Measurements from ENCODE around the gene ABAT.

Gene ABAT

GRCh38 chr16:8713635-8714172 is 39.3 kb downstream of the ABAT start:
- no peak for TF ChIP-seq CTCF (IDR thresholded peaks at IDR 0.05; ENCODE audit: low read length)
- no peaks in the 10 kb centered on the region for H3K4me1 ChIP-seq (ENCODE audit: low read length)
- H3K36me3 ChIP-seq (replicated peaks; ENCODE audit: insufficient read depth, low read length) = no peaks in the 10 kb centered on the region
- no peak overlapping the region for H3K27ac ChIP-seq (ENCODE audit: low read length)
- no peaks in the 10 kb centered on the region for H3F3A ChIP-seq (ENCODE audit: insufficient read depth, low read length)
- no peak overlapping the region for H2AFZ ChIP-seq (ENCODE audit: low read length)
- H3K9ac ChIP-seq (ENCODE audit: low read length) = no peak overlapping the region
- no peaks in the 10 kb centered on the region for H4K20me1 ChIP-seq (ENCODE audit: insufficient read depth, low read length)
- no peaks in the 10 kb centered on the region for H3K9me2 ChIP-seq (replicated peaks; ENCODE audit: insufficient read depth, low read length)
- no peak overlapping the region for H3K4me2 ChIP-seq (ENCODE audit: low read depth, low read length)
- no peak overlapping the region for H3K4me3 ChIP-seq (ENCODE audit: low read length)
- H3K9me3 ChIP-seq (replicated peaks; ENCODE audit: insufficient read depth, low read length) = no peaks in the 10 kb centered on the region
- H3K79me2 ChIP-seq (ENCODE audit: low read length) = no peaks in the 10 kb centered on the region
- no peak for DNase-seq
- H3K27me3 ChIP-seq (replicated peaks; ENCODE audit: insufficient read depth, low read length) = no peaks in the 10 kb centered on the region

DNA sequence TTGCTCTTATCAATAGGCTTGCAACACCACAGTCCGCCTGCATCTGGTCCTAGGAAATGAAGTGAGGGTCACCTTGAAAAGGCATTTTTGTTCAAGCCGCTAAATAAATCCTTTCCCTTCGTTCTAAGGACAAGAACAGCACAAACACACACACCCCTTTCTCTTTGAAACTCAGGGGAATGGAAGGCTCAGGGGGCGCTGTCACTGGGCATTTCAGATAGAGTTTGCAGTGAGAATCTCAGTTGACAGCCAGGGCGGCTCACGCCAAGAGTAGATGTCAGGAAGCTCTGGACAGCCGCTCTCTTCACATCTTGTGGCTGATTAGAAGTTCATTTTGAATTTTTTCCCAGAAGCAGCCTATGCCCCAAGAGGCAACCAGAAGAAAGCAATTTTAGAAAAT is 39.8 kb downstream of the ABAT start:
- no peak for DNase-seq
- Histone ChIP-seq H3F3A (ENCODE audit: insufficient read depth, low read length) (no peaks in the 10 kb centered on the region), H3K4me1 (ENCODE audit: low read length) (no peaks in the 10 kb centered on the region), H2AFZ (ENCODE audit: low read length) (no peak overlapping the region), H3K79me2 (ENCODE audit: low read length) (no peaks in the 10 kb centered on the region), H3K27ac (ENCODE audit: low read length) (no peak overlapping the region), H4K20me1 (ENCODE audit: insufficient read depth, low read length) (no peaks in the 10 kb centered on the region), H3K27me3 (replicated peaks; ENCODE audit: insufficient read depth, low read length) (no peaks in the 10 kb centered on the region), H3K4me2 (ENCODE audit: low read depth, low read length) (no peak overlapping the region), H3K9me3 (replicated peaks; ENCODE audit: insufficient read depth, low read length) (no peaks in the 10 kb centered on the region), H3K36me3 (replicated peaks; ENCODE audit: insufficient read depth, low read length) (no peaks in the 10 kb centered on the region), H3K9me2 (replicated peaks; ENCODE audit: insufficient read depth, low read length) (no peaks in the 10 kb centered on the region), H3K4me3 (ENCODE audit: low read length) (no peak overlapping the region), H3K9ac (ENCODE audit: low read length) (no peak overlapping the region)
- TF ChIP-seq EZH2 (optimal IDR thresholded peaks at IDR 0.05; ENCODE audit: low read depth, low read length) = no peak
- TF ChIP-seq EZH2phosphoT487 (IDR thresholded peaks at IDR 0.05; ENCODE audit: low read length) = no peak
- TF ChIP-seq CTCF (IDR thresholded peaks at IDR 0.05; ENCODE audit: low read length) = no peak

- Histone ChIP-seq H3K36me3 (replicated peaks; ENCODE audit: insufficient read depth, low read length) (no peaks in the 10 kb centered on the region), H4K20me1 (ENCODE audit: insufficient read depth, low read length) (no peaks in the 10 kb centered on the region), H3K9ac (ENCODE audit: low read length) (no peak overlapping the region), H3K4me1 (ENCODE audit: low read length) (no peaks in the 10 kb centered on the region), H3K4me2 (ENCODE audit: low read depth, low read length) (no peak overlapping the region), H3K9me3 (replicated peaks; ENCODE audit: insufficient read depth, low read length) (no peaks in the 10 kb centered on the region), H3K9me2 (replicated peaks; ENCODE audit: insufficient read depth, low read length) (no peaks in the 10 kb centered on the region), H3K27ac (ENCODE audit: low read length) (no peak overlapping the region), H3K27me3 (replicated peaks; ENCODE audit: insufficient read depth, low read length) (no peaks in the 10 kb centered on the region), H3K4me3 (ENCODE audit: low read length) (no peak overlapping the region), H3K79me2 (ENCODE audit: low read length) (no peaks in the 10 kb centered on the region), H2AFZ (ENCODE audit: low read length) (no peak overlapping the region), H3F3A (ENCODE audit: insufficient read depth, low read length) (no peaks in the 10 kb centered on the region)
- no peak for TF ChIP-seq CTCF (IDR thresholded peaks at IDR 0.05; ENCODE audit: low read length)
- no peak for TF ChIP-seq EZH2 (optimal IDR thresholded peaks at IDR 0.05; ENCODE audit: low read depth, low read length)
- TF ChIP-seq EZH2phosphoT487 (IDR thresholded peaks at IDR 0.05; ENCODE audit: low read length) = no peak
- DNase-seq = no peak
Observed at GRCh38 chr16:8714807-8715206, 40.4 kb downstream of the ABAT start.
